IMR-90 (cell line): ENCODE data around the gene BCAS3. TPM values are rescaled to one million over a fixed set of nuclear protein-coding genes. Genes with fewer than 3 reads are reported as not detected.

Source experiments
- ATAC-seq: fragments of 200-7000 bp; cut with Tn5 transposase; 2 replicates; pipeline ENCODE4 v1.9.1; 2020; ENCODE audit warnings: low read depth, mild to moderate bottlenecking, moderate library complexity
- BruUV-seq: library from RNA; stranded (reverse); fragments of 400-500 nt; replicated peaks from 2 replicates; lab custom pipeline; 2021; lab: Mats Ljungman, UMichigan
- CTCF ChIA-PET: fragments of 300-600 bp; formaldehyde crosslinking; extraction: SDS; loops from one replicate; lab custom pipeline; 2021; ENCODE audit warnings: antibody characterized with exemption; lab: Yijun Ruan, JAX
- POLR2A ChIA-PET: fragments of 300-600 bp; sonication (Branson Sonifier 250); formaldehyde crosslinking; loops from one replicate; lab custom pipeline; 2022; ENCODE audit warnings: antibody characterized with exemption; ENCODE audit not compliant: unreplicated experiment; lab: Charles Lee
- DNase-seq: peaks from one replicate; pipeline ENCODE4 v3.0.0; 2013
- H2AFZ ChIP-seq: replicated peaks from 2 replicates; pipeline ENCODE3; 2013; ENCODE audit warnings: low read length, mild to moderate bottlenecking; ENCODE audit not compliant: poor library complexity
- H2AK5ac ChIP-seq: 2 replicates; pipeline ENCODE4 v1.6.1; 2013; ENCODE audit warnings: low read depth, low read length, inconsistent platforms
- H2AK9ac ChIP-seq: replicated peaks from 2 replicates; pipeline ENCODE3; 2013; ENCODE audit warnings: mild to moderate bottlenecking, low read depth, low read length, moderate library complexity; ENCODE audit not compliant: poor library complexity
- H2BK120ac ChIP-seq: 2 replicates; pipeline ENCODE4 v1.6.1; 2013; ENCODE audit warnings: low read depth, low read length, inconsistent platforms
- H2BK15ac ChIP-seq: 3 replicates; pipeline ENCODE4 v1.6.1; 2013; ENCODE audit warnings: low read depth, low read length, inconsistent platforms
- H2BK20ac ChIP-seq: 2 replicates; pipeline ENCODE4 v1.6.1; 2013; ENCODE audit warnings: low read depth, mild to moderate bottlenecking, inconsistent platforms, low read length, moderate library complexity
- H2BK5ac ChIP-seq: 2 replicates; pipeline ENCODE4 v1.6.1; 2013; ENCODE audit warnings: mild to moderate bottlenecking, low read depth, low read length, inconsistent platforms; ENCODE audit not compliant: poor library complexity, severe bottlenecking
- H3K14ac ChIP-seq: replicated peaks from 2 replicates; pipeline ENCODE4 v1.6.1; 2013; ENCODE audit warnings: low read depth, low read length, inconsistent platforms
- H3K18ac ChIP-seq: 2 replicates; pipeline ENCODE4 v1.6.1; 2013; ENCODE audit warnings: low read depth, low read length, control low read depth
- H3K23ac ChIP-seq: 2 replicates; pipeline ENCODE4 v1.6.1; 2013; ENCODE audit warnings: low read depth, low read length, inconsistent platforms
- H3K27ac ChIP-seq: 2 replicates; pipeline ENCODE4 v1.5.1; 2013; ENCODE audit warnings: mild to moderate bottlenecking, control low read depth, low read length; ENCODE audit not compliant: insufficient read depth
- H3K27me3 ChIP-seq: 2 replicates; pipeline ENCODE4 v1.6.1; 2013; ENCODE audit warnings: low read length; ENCODE audit not compliant: control insufficient read depth, insufficient read depth
- H3K36me3 ChIP-seq: 2 replicates; pipeline ENCODE4 v1.6.1; 2013; ENCODE audit warnings: low read length, mixed read lengths; ENCODE audit not compliant: control insufficient read depth, insufficient read depth
- H3K4ac ChIP-seq: 2 replicates; pipeline ENCODE4 v1.6.1; 2013; ENCODE audit warnings: low read depth, low read length, inconsistent platforms
- H3K4me1 ChIP-seq: 2 replicates; pipeline ENCODE4 v1.6.1; 2013; ENCODE audit warnings: low read length, mixed read lengths; ENCODE audit not compliant: control insufficient read depth, insufficient read depth
- H3K4me2 ChIP-seq: 2 replicates; pipeline ENCODE4 v1.6.1; 2013; ENCODE audit warnings: low read depth, mild to moderate bottlenecking, control low read depth, low read length, moderate library complexity
- H3K4me3 ChIP-seq: 2 replicates; pipeline ENCODE4 v1.5.1; 2013; ENCODE audit warnings: low read depth, mild to moderate bottlenecking, control low read depth, low read length, moderate library complexity; ENCODE audit not compliant: insufficient read depth
- H3K56ac ChIP-seq: 2 replicates; pipeline ENCODE4 v1.6.1; 2013; ENCODE audit warnings: low read length, inconsistent platforms; ENCODE audit not compliant: insufficient read depth; ENCODE audit errors: extremely low read depth
- H3K79me1 ChIP-seq, 2 experiments: 2 replicates each; pipeline ENCODE4 v1.6.1; 2013; ENCODE audit warnings: low read length in 2 of 2, inconsistent platforms in 1 of 2, low read depth in 1 of 2
- H3K9ac ChIP-seq: 2 replicates; pipeline ENCODE4 v1.6.1; 2013; ENCODE audit warnings: low read depth, low read length, control low read depth
- H3K9me1 ChIP-seq: 2 replicates; pipeline ENCODE4 v1.6.1; 2013; ENCODE audit warnings: low read length, inconsistent platforms; ENCODE audit not compliant: insufficient read depth
- H3K9me3 ChIP-seq: 2 replicates; pipeline ENCODE4 v1.6.1; 2013; ENCODE audit warnings: low read length; ENCODE audit not compliant: control insufficient read depth, insufficient read depth
- H4K20me1 ChIP-seq: 2 replicates; pipeline ENCODE4 v1.6.1; 2013; ENCODE audit warnings: low read length, inconsistent platforms; ENCODE audit not compliant: insufficient read depth
- H4K5ac ChIP-seq: 2 replicates; pipeline ENCODE4 v1.6.1; 2013; ENCODE audit warnings: mild to moderate bottlenecking, low read depth, low read length, control low read depth
- H4K8ac ChIP-seq, 2 experiments: 2 replicates each; pipeline ENCODE4 v1.6.1; 2013; ENCODE audit warnings: low read depth in 2 of 2, low read length in 2 of 2, control low read depth in 1 of 2, inconsistent platforms in 1 of 2
- H4K91ac ChIP-seq: 2 replicates; pipeline ENCODE4 v1.6.1; 2013; ENCODE audit warnings: low read depth, low read length, inconsistent platforms; ENCODE audit not compliant: insufficient read depth
- CEBPB ChIP-seq: IDR thresholded peaks from 2 replicates; pipeline ENCODE4 v1.6.1; 2012; ENCODE audit warnings: low read depth, low read length, improper control_type of control experiment
- ELK1 ChIP-seq: fragments of 150-350 bp; IDR thresholded peaks from 2 replicates; pipeline ENCODE4 v1.6.1; 2016; ENCODE audit warnings: low read depth, mild to moderate bottlenecking, low read length, moderate library complexity, borderline replicate concordance
- WGBS, 2 experiments: methylation state at CpG; one replicate each; pipeline versions ENCODE4 v1.1.5 to v1.1.7; 2013; ENCODE audit warnings: missing lambda C conversion rate in 2 of 2; ENCODE audit not compliant: insufficient read length in 1 of 2; ENCODE audit errors: extremely low coverage in 2 of 2; 5-methylcytosine and 5-hydroxymethylcytosine counted together
- dilution Hi-C: fragments of 300-500 bp; cut with HindIII; formaldehyde crosslinking; loops from one replicate; pipeline ENCODE4 v1.14.3; 2018; ENCODE audit warnings: low sequenced_read_pairs; ENCODE audit not compliant: unreplicated experiment
- in situ Hi-C: fragments of 300-500 bp; cut with MboI; formaldehyde crosslinking; loops from 3 replicates; pipeline ENCODE4 v1.14.3; 2019; ENCODE audit warnings: low sequenced_read_pairs, inconsistent platforms, mixed read lengths
- intact Hi-C: fragments of 100-400 bp; cut with micrococcal nuclease; formaldehyde crosslinking; loops from 2 replicates; pipeline ENCODE4 v1.10.0; 2022
- polyA plus RNA-seq, 3 experiments: library from polyadenylated mRNA; depleted of rRNA; stranded (reverse); fragments of >200 nt; gene quantifications; 2 replicates each; pipeline ENCODE4 v1.2.3, GENCODE V29; 2012; ENCODE audit warnings: low replicate concordance in 1 of 3
- total RNA-seq: library from RNA; depleted of rRNA; stranded (reverse); fragments of >200 nt; gene quantifications from 2 replicates; pipeline ENCODE4 v1.2.3, GENCODE V29; 2012

BCAS3 gene
- total and polyA plus RNA-seq, 2 of the 4 experiments (the other 2 are of a cell fraction), result 6.3 to 27.1 TPM

GRCh38 chr17:61253937-61254574 lies 576.4 kb downstream of the BCAS3 start:
- ChIA-PET CTCF (interaction anchor here (0.5 kb wide), 1 partner anchor 29 kb away, joined by 4 read pairs; no protein-coding TSS in a partner anchor), POLR2A (no interaction called here)
- TF ChIP-seq ELK1, result no peak
- no peak for TF ChIP-seq CEBPB
- Histone ChIP-seq H4K20me1 (no peaks in the 10 kb centered on the region), H3K4ac (peak overlapping the region; percentile 81; the same call in 1 of the 2 replicates), H3K27me3 (no peaks in the 10 kb centered on the region), H3K4me2 (no peak overlapping the region), H3K4me1 (peaks cover 16% of the 10 kb centered on the region), H3K79me1 (peaks cover 0 to 19% of the 10 kb centered on the region in 2 experiments; a peak in 2 of 4 replicates), H2BK15ac (peak overlapping the region; percentile 96; the same call in 2 of the 3 replicates), H4K91ac (peak overlapping the region; percentile 6; the same call in 1 of the 2 replicates), H3K9me1 (peaks cover 15% of the 10 kb centered on the region), H2BK5ac (no peak overlapping the region), H2AK5ac (no peak overlapping the region; the same call in 1 of the 2 replicates), H3K23ac (no peak overlapping the region), H4K8ac (peak overlapping the region; percentile 6 to 48; a peak in 3 of 4 replicates), H4K5ac (peak overlapping the region; percentile 24; the same call in 1 of the 2 replicates), H3K9ac (no peak overlapping the region), H2BK20ac (peak overlapping the region; percentile 81; the same call in 1 of the 2 replicates), H3K27ac (no peak overlapping the region), H2AFZ (no peak overlapping the region), H2BK120ac (peak overlapping the region; percentile 86), H3K9me3 (no peaks in the 10 kb centered on the region), H3K18ac (0 out of 2 replicates have a peak overlapping the region, but pooled peaks have one; percentile 16), H3K36me3 (no peaks in the 10 kb centered on the region), H3K56ac (no peak overlapping the region), H3K14ac (peak overlapping the region; percentile 68), H2AK9ac (no peak overlapping the region), H3K4me3 (no peak overlapping the region)
- ATAC-seq (no peak), DNase-seq (no peak)
- WGBS, 2 experiments, result no CpG with 5 or more reads among the region's 10 CpGs
- BruUV-seq, result no TSS peak
- in situ Hi-C loops (no loop called here), intact Hi-C loops (loop anchor here (2.0 to 5.0 kb wide), 2 partner anchors 53 to 143 kb away; partner anchors contain the start of gene TBX2), dilution Hi-C loops (no loop called here)
